HCT116 (cell line): Measurements from ENCODE around the gene RNF125. TPM values are rescaled to one million over a fixed set of nuclear protein-coding genes. Genes with fewer than 3 reads are reported as not detected.

ENCODE experiments used
- ATAC-seq: fragments of 200-7000 bp; cut with Tn5 transposase; 2 replicates; pipeline ENCODE4 v1.9.1; 2020; ENCODE audit warnings: mild to moderate bottlenecking, moderate library complexity
- BruUV-seq: library from RNA; stranded (reverse); fragments of 400-500 nt; replicated peaks from 2 replicates; lab custom pipeline; 2021; lab: Mats Ljungman, UMichigan
- CTCF ChIA-PET: fragments of 300-600 bp; sonication (Branson Sonifier 250); formaldehyde crosslinking; loops from one replicate; lab custom pipeline; 2021; ENCODE audit warnings: antibody characterized with exemption; lab: Charles Lee
- POLR2A ChIA-PET: fragments of 300-600, 350-600 bp; sonication (Branson Sonifier 250); formaldehyde crosslinking; loops from one replicate; lab custom pipeline; 2021; ENCODE audit warnings: antibody characterized with exemption; lab: Charles Lee
- RAD21 ChIA-PET, 2 experiments: fragments of 300-600 bp; sonication (Branson Sonifier 250); formaldehyde crosslinking; loops; one replicate each; lab custom pipeline; 2023; ENCODE audit warnings: low total read pairs in 2 of 2; ENCODE audit not compliant: uncharacterized antibody in 2 of 2, unreplicated experiment in 2 of 2, low non-redundant PET in 1 of 2; lab: Charles Lee
- DNase-seq: peaks from one replicate; pipeline ENCODE4 v3.0.0-alpha.2; 2010; ENCODE audit warnings: low read depth, low spot score
- H2AFZ ChIP-seq: fragments of 200-600 bp; shearing (Covaris generic), sonication (generic); 2 replicates; pipeline ENCODE4 v1.6.1; 2017; ENCODE audit warnings: low read depth, mixed run types, mixed read lengths, antibody characterized with exemption, low read length; ENCODE audit not compliant: poor library complexity, severe bottlenecking
- H3K27ac ChIP-seq: 2 replicates; pipeline ENCODE4 v1.5.1; 2012; ENCODE audit warnings: low read depth, low read length
- H3K27me3 ChIP-seq: fragments of 200-600 bp; sonication (generic); 2 replicates; pipeline ENCODE4 v1.6.1; 2016; ENCODE audit warnings: mixed run types, low read length, mixed read lengths; ENCODE audit not compliant: insufficient read depth
- H3K36me3 ChIP-seq, 2 experiments: fragments of 200-500 bp in 1 of 2; fragments of 200-600 bp in 1 of 2; sonication (Bioruptor generic) in 1 of 2; sonication (generic) in 1 of 2; 2 replicates each; pipeline versions ENCODE4 v1.5.1 to v1.6.1; 2014 to 2016; ENCODE audit warnings: low read length in 2 of 2, inconsistent platforms in 1 of 2, mixed read lengths in 1 of 2, mixed run types in 1 of 2; ENCODE audit not compliant: insufficient read depth in 2 of 2, control insufficient read depth in 1 of 2
- H3K4me1 ChIP-seq, 2 experiments: fragments of 200-600 bp in 1 of 2; sonication (generic) in 1 of 2; 2 replicates each; pipeline versions ENCODE4 v1.5.1 to v1.6.1; 2012 to 2017; ENCODE audit warnings: low read length in 2 of 2, inconsistent platforms in 1 of 2, mild to moderate bottlenecking in 1 of 2, mixed read lengths in 1 of 2, mixed run types in 1 of 2, moderate library complexity in 1 of 2; ENCODE audit not compliant: insufficient read depth in 2 of 2, control insufficient read depth in 1 of 2
- H3K4me2 ChIP-seq: fragments of 200-600 bp; sonication (generic); 2 replicates; pipeline ENCODE4 v1.6.1; 2017; ENCODE audit warnings: mixed run types, low read length, mixed read lengths
- H3K4me3 ChIP-seq, 2 experiments: fragments of 200-600 bp in 1 of 2; sonication (generic) in 1 of 2; replicated peaks in 1 of 2; 2 replicates each; pipeline ENCODE4 v1.5.1; 2011 to 2016; ENCODE audit warnings: low read length in 2 of 2, control low read depth in 1 of 2, low read depth in 1 of 2, mild to moderate bottlenecking in 1 of 2, mixed read lengths in 1 of 2, mixed run types in 1 of 2
- H3K79me2 ChIP-seq: fragments of 200-600 bp; sonication (generic); 2 replicates; pipeline ENCODE4 v1.6.1; 2017; ENCODE audit warnings: mild to moderate bottlenecking, mixed run types, low read length, moderate library complexity, mixed read lengths; ENCODE audit not compliant: insufficient read depth
- H3K9ac ChIP-seq: fragments of 200-600 bp; sonication (generic); 2 replicates; pipeline ENCODE4 v1.6.1; 2016; ENCODE audit warnings: low read length, mixed read lengths
- H3K9me2 ChIP-seq: fragments of 200-600 bp; sonication (generic), shearing (Covaris generic); 2 replicates; pipeline ENCODE4 v1.6.1; 2017; ENCODE audit warnings: mixed run types, mild to moderate bottlenecking, moderate library complexity; ENCODE audit not compliant: insufficient read depth
- H3K9me3 ChIP-seq, 2 experiments: fragments of 200-500 bp in 1 of 2; fragments of 200-600 bp in 1 of 2; sonication (Bioruptor generic) in 1 of 2; sonication (generic) in 1 of 2; 2 replicates each; pipeline ENCODE4 v1.6.1; 2014 to 2017; ENCODE audit warnings: low read length in 2 of 2, mixed read lengths in 2 of 2, inconsistent platforms in 1 of 2, low read depth in 1 of 2, mild to moderate bottlenecking in 1 of 2, mixed run types in 1 of 2, moderate library complexity in 1 of 2; ENCODE audit not compliant: control insufficient read depth in 1 of 2, insufficient read depth in 1 of 2
- H4K20me1 ChIP-seq: fragments of 200-600 bp; sonication (generic), shearing (Covaris generic); 2 replicates; pipeline ENCODE4 v1.6.1; 2017; ENCODE audit warnings: mixed run types, mild to moderate bottlenecking, moderate library complexity; ENCODE audit not compliant: insufficient read depth
- CBX3 ChIP-seq: IDR thresholded peaks from 2 replicates; pipeline ENCODE4 v1.6.1; 2012; ENCODE audit warnings: low read depth
- CEBPB ChIP-seq: IDR thresholded peaks from 2 replicates; pipeline ENCODE4 v1.6.1; 2012; ENCODE audit warnings: low read depth
- EGR1 ChIP-seq: IDR thresholded peaks from 2 replicates; pipeline ENCODE4 v1.6.1; 2012; ENCODE audit warnings: low read depth
- ELF1 ChIP-seq: IDR thresholded peaks from 2 replicates; pipeline ENCODE4 v1.6.1; 2012; ENCODE audit warnings: low read depth, borderline replicate concordance
- EZH2 ChIP-seq: fragments of 200-600 bp; sonication (generic); IDR thresholded peaks from 2 replicates; pipeline ENCODE4 v1.6.1; 2017; ENCODE audit warnings: antibody characterized with exemption, mixed run types
- FOSL1 ChIP-seq: IDR thresholded peaks from 2 replicates; pipeline ENCODE4 v1.6.1; 2012; ENCODE audit warnings: low read depth
- RAD21 ChIP-seq: IDR thresholded peaks from 2 replicates; pipeline ENCODE4 v1.6.1; 2012; ENCODE audit warnings: low read depth, mild to moderate bottlenecking
- SIN3A ChIP-seq: IDR thresholded peaks from 2 replicates; pipeline ENCODE4 v1.6.1; 2012; ENCODE audit warnings: low read depth
- SP1 ChIP-seq: IDR thresholded peaks from 2 replicates; pipeline ENCODE4 v1.6.1; 2012; ENCODE audit warnings: low read depth
- ZFX ChIP-seq: fragments of 450-650 bp; IDR thresholded peaks from 2 replicates; pipeline ENCODE4 v1.6.1; 2017
- ZNF274 ChIP-seq: fragments of 200-500 bp; sonication (Bioruptor generic); IDR thresholded peaks from 2 replicates; pipeline ENCODE4 v1.6.1; 2014; ENCODE audit warnings: mild to moderate bottlenecking, low read depth, low read length, inconsistent platforms
- intact Hi-C: fragments of 100-400 bp; cut with micrococcal nuclease; formaldehyde crosslinking; loops from 2 replicates; pipeline ENCODE4 v1.10.0; 2022
- total RNA-seq: library from RNA; stranded (reverse); gene quantifications from one replicate; pipeline ENCODE4 v1.2.1, GENCODE V29; 2021; ENCODE audit not compliant: unreplicated experiment
- TF ChIP-seq, protein P1 (sequence below): IDR thresholded peaks from 2 replicates; pipeline ENCODE4 v1.6.1; 2012
- TF ChIP-seq, protein P2 (sequence below): IDR thresholded peaks from 2 replicates; pipeline ENCODE4 v1.6.1; 2012; ENCODE audit warnings: low read depth
- TF ChIP-seq, protein P3 (sequence below), 3 experiments: fragments of 200-600 bp in 1 of 3; sonication (generic) in 1 of 3; IDR thresholded peaks in 2 of 3; conservative IDR thresholded peaks in 1 of 3; 2 replicates each; pipeline ENCODE4 v1.5.1; 2012 to 2017; ENCODE audit warnings: low read depth in 2 of 3, low read length in 2 of 3, antibody characterized with exemption in 1 of 3, borderline replicate concordance in 1 of 3, control low read depth in 1 of 3, mild to moderate bottlenecking in 1 of 3, mixed read lengths in 1 of 3, mixed run types in 1 of 3, moderate library complexity in 1 of 3; ENCODE audit not compliant: insufficient read depth in 1 of 3
- TF ChIP-seq, protein P4 (sequence below): IDR thresholded peaks from 2 replicates; pipeline ENCODE4 v1.6.1; 2012

RNF125 gene
- total RNA-seq, 1 experiment from 2014 or later: 7.4 TPM

DNA sequence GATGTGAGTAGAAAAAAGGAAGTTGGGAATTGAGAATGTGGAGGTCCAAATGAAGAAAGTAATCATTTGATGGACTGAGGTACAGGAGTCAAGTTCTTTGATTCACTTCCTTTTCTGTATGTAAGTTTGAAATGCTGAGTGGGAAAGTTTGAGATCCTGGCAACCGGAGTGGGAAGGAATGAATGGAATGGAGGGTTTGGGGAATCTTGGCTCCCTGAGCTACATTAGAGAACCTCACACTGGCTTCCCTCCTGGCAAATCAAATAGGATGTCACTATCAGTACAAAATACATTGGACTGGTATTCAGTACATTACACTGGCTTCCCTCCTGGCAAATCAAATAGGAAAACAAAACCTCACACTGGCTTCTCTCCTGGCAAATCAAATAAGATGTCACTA is 63.3 kb downstream of the RNF125 start:
- H2AFZ ChIP-seq: no peak overlapping the region
- no peaks in the 10 kb centered on the region for H3K9me3 ChIP-seq
- no peak overlapping the region for H3K9ac ChIP-seq
- ChIA-PET CTCF (no interaction called here), POLR2A (no interaction called here)
- H3K27ac ChIP-seq: no peak overlapping the region
- DNase-seq (no peak), ATAC-seq (no peak)
- intact Hi-C loops: no loop called here
- peaks cover 10 to 34% of the 10 kb centered on the region in 2 experiments for H3K4me1 ChIP-seq
- H3K4me3 ChIP-seq: no peak overlapping the region
- H3K9me2 ChIP-seq: no peaks in the 10 kb centered on the region
- H3K4me2 ChIP-seq: no peak overlapping the region
- BruUV-seq: no TSS peak
- no peaks in the 10 kb centered on the region for H3K36me3 ChIP-seq
- no peaks in the 10 kb centered on the region for H3K79me2 ChIP-seq
- no peak for TF ChIP-seq CBX3
- no peak for TF ChIP-seq ZFX
- TF ChIP-seq ZNF274: no peak
- no peak for TF ChIP-seq SIN3A
- TF ChIP-seq SP1: no peak
- TF ChIP-seq, protein P1, sequence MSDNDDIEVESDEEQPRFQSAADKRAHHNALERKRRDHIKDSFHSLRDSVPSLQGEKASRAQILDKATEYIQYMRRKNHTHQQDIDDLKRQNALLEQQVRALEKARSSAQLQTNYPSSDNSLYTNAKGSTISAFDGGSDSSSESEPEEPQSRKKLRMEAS: no peak
- TF ChIP-seq, protein P2, sequence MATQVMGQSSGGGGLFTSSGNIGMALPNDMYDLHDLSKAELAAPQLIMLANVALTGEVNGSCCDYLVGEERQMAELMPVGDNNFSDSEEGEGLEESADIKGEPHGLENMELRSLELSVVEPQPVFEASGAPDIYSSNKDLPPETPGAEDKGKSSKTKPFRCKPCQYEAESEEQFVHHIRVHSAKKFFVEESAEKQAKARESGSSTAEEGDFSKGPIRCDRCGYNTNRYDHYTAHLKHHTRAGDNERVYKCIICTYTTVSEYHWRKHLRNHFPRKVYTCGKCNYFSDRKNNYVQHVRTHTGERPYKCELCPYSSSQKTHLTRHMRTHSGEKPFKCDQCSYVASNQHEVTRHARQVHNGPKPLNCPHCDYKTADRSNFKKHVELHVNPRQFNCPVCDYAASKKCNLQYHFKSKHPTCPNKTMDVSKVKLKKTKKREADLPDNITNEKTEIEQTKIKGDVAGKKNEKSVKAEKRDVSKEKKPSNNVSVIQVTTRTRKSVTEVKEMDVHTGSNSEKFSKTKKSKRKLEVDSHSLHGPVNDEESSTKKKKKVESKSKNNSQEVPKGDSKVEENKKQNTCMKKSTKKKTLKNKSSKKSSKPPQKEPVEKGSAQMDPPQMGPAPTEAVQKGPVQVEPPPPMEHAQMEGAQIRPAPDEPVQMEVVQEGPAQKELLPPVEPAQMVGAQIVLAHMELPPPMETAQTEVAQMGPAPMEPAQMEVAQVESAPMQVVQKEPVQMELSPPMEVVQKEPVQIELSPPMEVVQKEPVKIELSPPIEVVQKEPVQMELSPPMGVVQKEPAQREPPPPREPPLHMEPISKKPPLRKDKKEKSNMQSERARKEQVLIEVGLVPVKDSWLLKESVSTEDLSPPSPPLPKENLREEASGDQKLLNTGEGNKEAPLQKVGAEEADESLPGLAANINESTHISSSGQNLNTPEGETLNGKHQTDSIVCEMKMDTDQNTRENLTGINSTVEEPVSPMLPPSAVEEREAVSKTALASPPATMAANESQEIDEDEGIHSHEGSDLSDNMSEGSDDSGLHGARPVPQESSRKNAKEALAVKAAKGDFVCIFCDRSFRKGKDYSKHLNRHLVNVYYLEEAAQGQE: no peak
- TF ChIP-seq CEBPB: no peak
- TF ChIP-seq, protein P3, sequence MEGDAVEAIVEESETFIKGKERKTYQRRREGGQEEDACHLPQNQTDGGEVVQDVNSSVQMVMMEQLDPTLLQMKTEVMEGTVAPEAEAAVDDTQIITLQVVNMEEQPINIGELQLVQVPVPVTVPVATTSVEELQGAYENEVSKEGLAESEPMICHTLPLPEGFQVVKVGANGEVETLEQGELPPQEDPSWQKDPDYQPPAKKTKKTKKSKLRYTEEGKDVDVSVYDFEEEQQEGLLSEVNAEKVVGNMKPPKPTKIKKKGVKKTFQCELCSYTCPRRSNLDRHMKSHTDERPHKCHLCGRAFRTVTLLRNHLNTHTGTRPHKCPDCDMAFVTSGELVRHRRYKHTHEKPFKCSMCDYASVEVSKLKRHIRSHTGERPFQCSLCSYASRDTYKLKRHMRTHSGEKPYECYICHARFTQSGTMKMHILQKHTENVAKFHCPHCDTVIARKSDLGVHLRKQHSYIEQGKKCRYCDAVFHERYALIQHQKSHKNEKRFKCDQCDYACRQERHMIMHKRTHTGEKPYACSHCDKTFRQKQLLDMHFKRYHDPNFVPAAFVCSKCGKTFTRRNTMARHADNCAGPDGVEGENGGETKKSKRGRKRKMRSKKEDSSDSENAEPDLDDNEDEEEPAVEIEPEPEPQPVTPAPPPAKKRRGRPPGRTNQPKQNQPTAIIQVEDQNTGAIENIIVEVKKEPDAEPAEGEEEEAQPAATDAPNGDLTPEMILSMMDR (IDR thresholded peaks at IDR 0.05 in 2 of 3, conservative IDR thresholded peaks at IDR 0.05 in 1 of 3; ENCODE audit: borderline replicate concordance in 1 of 3, insufficient read depth in 1 of 3, low read depth in 2 of 3, low read length in 2 of 3): no peak
- no peak for TF ChIP-seq ELF1
- no peak for TF ChIP-seq EZH2
- no peak for TF ChIP-seq EGR1
- no peak for TF ChIP-seq FOSL1
- TF ChIP-seq RAD21: no peak
- TF ChIP-seq, protein P4, sequence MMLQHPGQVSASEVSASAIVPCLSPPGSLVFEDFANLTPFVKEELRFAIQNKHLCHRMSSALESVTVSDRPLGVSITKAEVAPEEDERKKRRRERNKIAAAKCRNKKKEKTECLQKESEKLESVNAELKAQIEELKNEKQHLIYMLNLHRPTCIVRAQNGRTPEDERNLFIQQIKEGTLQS: no peak
- TF ChIP-seq, all 23 proteins: peak for 0
- Histone ChIP-seq H4K20me1 (no peaks in the 10 kb centered on the region), H3K27me3 (no peaks in the 10 kb centered on the region)
- RAD21 ChIA-PET: no interaction called here
